GM10847 (cell line): ENCODE measurements around the gene BLM.

Experiments
- POLR2A ChIP-seq: IDR thresholded peaks from 2 replicates; pipeline ENCODE4 v1.6.1; 2011; ENCODE audit not compliant: insufficient read length; ENCODE audit errors: extremely low read depth

Gene BLM

GRCh38 chr15:90840954-90841353 is 123.8 kb downstream of the BLM start:
- no peak for TF ChIP-seq POLR2A

- TF ChIP-seq POLR2A = no peak
These were observed 127.5 kb downstream of the BLM start for GRCh38 chr15:90844696-90845095.

GRCh38 chr15:90845201-90845949 is 128.2 kb downstream of the BLM start:
- TF ChIP-seq POLR2A = no peak

- TF ChIP-seq POLR2A = no peak
These were observed 134.0 kb downstream of the BLM start for GRCh38 chr15:90851114-90851513.

- TF ChIP-seq POLR2A = no peak
These were observed 134.8 kb downstream of the BLM start for GRCh38 chr15:90851940-90852339.

GRCh38 chr15:90855139-90855538 is 138.0 kb downstream of the BLM start:
- no peak for TF ChIP-seq POLR2A

- TF ChIP-seq POLR2A = no peak
These were observed 140.2 kb downstream of the BLM start for GRCh38 chr15:90857337-90857736.

DNA sequence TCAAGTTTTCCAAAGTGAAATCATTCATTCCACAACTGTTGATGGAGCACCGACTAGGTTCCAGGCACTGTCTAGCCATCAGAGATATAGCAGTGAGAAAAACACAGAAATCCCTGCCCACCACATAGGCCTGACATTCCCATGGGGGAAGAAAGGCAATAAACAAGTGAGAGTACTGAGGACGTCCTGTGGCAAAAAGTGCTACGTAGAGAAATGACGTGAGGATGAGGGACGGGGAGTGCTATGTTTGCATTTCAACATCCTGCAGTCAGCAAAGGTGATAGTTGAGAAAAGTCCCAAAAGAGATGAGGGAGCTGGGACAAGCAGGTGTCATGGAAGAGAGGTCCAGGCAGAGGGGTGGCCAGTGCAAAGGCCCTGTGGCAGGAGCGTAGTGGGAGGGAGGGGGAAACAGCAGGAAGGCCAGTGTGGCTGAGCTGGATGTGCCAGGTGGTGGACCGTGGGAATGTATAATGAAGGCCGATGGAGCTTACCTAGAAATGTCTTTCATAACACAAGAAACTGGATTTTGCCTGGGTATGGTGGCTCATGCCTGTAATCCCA is 140.8 kb downstream of the BLM start:
- no peak for TF ChIP-seq POLR2A

- no peak for TF ChIP-seq POLR2A
These were observed 142.3 kb downstream of the BLM start for GRCh38 chr15:90859234-90860131.

- no peak for TF ChIP-seq POLR2A
These were observed 143.3 kb downstream of the BLM start for GRCh38 chr15:90860450-90860849.

- TF ChIP-seq POLR2A = no peak
These were observed 144.0 kb downstream of the BLM start for GRCh38 chr15:90860942-90861675.

- no peak for TF ChIP-seq POLR2A
These were observed 145.3 kb downstream of the BLM start for GRCh38 chr15:90862487-90862886.

GRCh38 chr15:90862964-90863778 is 146.0 kb downstream of the BLM start:
- TF ChIP-seq POLR2A = no peak

DNA sequence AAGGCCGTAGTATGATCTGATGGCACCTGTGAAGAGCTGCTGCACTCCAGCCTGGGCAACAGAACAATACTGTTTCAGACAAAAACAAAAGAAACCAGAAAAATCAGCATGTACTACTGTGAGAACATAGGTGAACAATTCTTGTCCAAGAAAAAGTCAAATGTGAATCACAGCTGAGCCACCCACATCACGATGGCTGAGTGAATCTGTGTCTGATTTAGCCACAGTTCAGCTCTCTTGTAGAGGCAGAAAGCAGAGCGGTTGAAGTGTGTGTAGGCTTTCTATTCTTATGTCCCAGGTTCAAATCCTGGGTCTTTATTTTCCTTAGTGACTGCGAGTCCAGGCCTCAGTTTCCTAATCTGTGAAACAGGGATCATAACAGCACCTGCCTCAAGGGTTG is 146.8 kb downstream of the BLM start:
- TF ChIP-seq POLR2A = no peak
